Hematopoietic multipotent progenitor cell treated with erythropoietin and hydrocortisone succinate and interleukin-3 and kit ligand, for 6 days (in vitro differentiated cells): Measurements from ENCODE around the gene C6orf89.
"Not testable (repeated sequence)": the region's sequence is repeated elsewhere in the genome, so short reads cannot be mapped to it uniquely, and the experiment has no call there.

Source experiments
- DNase-seq: peaks from one replicate; pipeline ENCODE4 v3.0.0-alpha.2; 2015

The C6orf89 gene

DNA sequence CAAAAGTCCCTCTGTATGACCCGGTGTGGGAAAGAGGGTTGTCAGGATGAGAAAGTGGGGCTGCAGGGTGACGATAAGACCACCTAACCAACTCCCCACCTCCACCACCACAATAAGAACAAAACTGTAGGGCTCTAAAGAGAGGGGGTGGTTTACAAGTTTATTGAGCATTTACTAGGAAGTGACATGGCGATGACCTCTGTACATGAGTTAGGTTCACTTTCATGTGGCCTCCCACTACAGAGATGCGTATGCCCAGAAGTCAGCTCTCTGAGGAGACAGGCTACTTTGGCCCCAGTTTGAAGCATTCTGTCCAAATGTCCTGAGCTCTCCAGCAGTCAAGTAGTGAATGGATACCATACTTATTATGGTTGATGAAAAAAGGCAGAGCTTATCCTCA lies 40.1 kb downstream of the C6orf89 start:
- no peak for DNase-seq

DNA sequence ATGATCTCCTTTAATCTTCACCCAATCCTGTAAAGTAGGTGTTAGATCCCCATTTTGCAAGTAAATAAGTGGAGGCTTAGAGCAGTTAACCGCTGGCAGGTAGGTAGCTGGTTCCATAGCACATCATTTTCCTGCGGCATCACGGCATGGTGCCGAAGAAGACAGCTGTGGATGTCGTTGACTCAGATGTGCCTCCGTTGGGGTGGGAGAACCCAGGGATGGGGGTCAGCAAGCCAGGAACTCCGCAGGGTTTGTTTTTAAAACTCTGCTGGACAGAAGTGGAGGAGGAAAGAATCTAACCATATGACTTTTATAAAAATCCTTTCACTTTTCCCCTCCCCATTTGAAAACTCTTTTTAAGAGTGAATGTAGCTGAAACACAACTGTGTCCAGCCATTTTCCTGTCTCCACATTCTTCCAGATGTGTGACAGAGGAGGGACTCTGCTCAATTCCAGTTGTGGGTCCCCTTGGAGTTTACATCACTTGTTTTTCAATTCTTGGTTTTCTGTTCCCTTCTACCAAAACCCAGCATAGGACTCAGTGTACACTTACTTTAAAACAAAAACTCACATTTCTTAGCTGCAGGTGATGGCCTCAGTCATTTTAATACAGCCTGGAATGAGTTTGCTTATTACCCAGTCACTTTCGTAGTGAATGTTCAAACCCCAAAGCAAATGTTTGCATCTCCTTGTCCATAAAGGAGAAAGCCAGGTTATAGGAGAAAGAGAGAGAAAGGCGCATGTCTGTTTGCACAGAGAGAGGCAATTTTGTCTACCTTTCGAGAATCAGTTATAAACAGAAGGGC lies 41.2 kb downstream of the C6orf89 start:
- no peak for DNase-seq

DNA sequence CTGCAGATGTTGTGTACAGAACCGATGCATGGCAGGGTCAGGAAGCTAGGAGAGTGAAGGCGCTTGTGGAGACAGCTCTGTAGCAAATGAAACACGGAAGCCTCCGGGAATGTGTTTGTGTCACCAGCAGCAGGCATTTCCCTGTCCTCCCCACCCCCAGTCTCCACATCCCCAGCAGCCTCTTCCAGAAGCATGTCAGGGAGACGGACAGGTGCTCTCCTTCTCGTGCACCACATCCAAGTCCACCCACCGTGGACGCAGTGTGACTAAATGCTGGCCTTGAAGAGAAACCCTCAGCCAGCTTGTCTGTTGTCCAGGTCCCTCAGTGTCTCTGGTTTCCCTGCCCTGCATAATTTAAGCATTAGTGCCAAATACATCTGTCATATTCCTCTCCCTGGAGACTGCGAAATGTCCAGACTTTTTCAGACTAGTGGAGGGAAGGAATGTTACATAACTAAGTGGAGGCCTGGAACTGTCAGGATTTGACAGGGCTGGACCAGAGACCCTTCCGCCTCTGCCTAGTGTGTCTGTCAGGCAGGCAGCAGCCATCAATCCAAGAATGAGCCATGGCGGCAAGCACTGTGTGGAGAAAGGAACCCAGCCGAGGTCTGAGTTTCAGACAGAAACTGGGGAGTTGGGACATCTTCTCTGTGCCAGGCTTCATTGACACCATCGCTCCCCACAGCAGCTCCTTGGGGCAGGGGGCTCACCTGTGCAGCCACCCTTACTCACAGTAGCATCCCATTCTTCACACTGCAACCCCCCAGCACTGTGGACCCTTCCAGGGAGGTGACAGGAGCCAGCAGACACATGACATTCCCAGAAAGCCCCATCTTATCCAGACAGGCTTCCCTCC lies 42.2 kb downstream of the C6orf89 start:
- no peak for DNase-seq

DNA sequence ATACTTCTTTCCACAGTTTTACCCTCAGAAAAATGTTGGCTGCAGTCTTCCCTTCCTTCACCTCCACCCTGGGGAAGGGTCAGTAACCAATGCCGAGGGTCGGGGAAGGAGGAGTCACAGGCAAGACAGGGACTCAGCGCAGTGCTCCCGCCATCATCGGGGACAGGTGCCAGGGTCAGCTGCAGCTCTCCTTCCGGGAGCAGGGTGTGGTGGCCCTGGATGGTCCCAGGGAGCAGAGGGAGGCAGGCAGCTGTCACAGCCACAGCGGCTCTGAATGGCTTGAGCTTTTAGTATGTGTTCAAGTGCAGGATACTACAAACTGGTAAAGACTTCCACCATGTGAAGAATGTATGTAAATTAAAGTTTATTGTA lies 42.8 kb downstream of the C6orf89 start:
- DNase-seq = no peak

DNA sequence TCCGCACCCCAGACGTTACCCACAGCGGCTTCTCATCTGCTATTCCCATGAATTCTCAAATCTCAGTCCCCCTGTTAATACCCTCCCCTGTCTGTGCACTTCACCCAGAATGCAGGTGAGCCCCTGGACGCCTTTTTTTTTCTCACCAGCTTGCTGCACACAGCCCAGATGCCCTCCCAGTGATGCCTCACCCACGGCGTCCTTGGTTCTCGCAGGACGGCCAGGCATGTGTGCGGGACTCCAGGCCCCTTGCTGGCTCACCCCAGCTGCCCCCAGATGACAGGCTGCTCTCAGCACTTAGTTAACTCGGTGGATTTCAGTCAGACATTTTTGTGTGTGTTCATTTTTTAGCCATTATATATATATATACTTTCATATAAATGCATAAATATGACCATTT lies 43.4 kb downstream of the C6orf89 start:
- DNase-seq = no peak

DNA sequence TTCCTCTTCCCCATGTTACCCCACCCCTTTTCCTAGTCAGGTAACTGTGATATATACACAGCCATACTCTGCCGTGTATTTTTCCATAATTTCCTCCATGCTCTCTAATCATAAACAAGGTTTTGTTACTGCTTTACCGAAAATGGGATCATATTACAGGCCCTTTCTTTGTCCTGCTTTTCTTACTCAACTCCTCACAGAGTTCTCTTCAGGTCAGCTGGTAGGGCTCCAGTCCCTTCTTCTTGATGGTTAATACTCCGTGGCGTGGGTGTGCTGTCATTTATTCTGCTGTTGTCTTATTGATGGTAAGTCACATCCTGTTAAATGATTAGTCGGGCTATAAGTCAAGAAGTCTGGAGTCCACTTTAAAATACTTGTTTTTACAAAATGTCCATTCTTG lies 43.9 kb downstream of the C6orf89 start:
- DNase-seq = no peak

DNA sequence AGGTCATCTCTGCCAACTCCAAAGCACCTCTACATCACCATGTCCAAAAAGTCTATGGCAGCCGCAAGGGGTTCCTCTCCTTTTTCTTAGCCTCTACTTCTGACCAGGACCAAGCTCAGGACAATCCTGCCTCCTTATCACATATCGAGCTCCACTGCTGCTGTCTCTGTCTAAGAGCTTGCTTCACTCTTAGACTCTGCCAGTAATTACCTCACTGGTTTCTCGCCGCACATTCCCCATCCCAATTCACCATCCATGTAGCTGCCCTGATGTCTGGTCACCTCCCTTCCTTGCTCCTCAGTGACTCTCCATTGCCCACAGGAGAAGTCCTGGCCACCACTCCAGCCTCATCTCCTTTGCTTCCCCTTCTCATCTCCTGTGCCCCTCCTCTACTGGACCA lies 44.7 kb downstream of the C6orf89 start:
- no peak for DNase-seq

DNA sequence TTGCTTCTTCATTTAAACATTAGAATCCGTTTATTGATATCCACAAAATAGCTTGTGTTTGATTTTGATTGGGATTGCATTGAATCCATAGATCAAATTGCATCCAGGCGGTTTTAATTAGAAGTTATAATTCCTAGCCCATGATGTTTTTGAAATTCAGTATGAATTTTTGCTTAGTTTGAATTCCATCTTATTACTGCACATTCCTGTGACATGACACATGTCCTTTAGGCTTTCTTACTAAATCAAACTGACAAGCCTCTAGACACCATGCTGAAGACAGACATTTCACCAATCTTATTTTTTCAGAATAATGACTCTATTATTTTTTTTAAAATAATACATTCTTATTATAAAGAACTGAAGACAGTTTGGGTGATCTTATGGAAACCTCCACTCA lies 47.4 kb downstream of the C6orf89 start:
- DNase-seq = no peak

DNA sequence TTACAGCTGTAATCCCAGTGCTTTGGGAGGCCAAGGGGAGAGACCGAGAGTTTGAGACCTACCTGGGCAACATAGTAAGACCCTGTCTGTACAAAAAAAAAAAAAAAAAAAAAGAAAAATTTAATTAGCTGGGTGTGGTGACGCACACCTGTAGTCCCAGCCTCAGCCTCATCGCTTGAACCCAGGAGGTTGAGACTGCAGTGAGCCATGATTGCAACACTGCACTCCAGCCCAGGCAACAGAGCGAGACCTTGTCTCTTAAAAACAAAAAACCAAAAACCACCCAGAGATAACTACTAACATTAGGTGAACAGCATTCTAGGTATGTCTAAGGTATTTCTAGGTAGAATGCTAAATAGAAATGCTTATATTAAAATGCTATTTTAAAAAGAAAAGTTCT lies 47.8 kb downstream of the C6orf89 start:
- DNase-seq = no peak

DNA sequence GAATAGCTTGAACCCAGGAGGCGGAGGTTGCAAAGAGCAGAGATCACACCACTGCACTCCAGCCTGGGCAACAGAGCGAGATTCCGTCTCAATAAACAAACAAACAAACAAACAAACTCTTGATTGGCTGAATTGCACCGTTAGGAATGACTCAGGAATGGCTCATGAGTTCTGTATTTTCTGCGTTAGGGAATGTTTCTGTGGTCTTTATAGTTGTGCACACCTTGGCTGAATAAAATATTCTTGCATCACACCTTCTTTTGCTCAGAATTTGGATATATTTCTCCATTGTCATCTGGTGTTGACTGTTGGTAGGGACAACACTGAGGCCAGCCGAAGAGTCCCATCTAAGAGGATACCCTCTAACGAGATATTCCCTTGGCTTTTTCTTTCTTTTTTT lies 49.1 kb downstream of the C6orf89 start:
- DNase-seq = no peak

DNA sequence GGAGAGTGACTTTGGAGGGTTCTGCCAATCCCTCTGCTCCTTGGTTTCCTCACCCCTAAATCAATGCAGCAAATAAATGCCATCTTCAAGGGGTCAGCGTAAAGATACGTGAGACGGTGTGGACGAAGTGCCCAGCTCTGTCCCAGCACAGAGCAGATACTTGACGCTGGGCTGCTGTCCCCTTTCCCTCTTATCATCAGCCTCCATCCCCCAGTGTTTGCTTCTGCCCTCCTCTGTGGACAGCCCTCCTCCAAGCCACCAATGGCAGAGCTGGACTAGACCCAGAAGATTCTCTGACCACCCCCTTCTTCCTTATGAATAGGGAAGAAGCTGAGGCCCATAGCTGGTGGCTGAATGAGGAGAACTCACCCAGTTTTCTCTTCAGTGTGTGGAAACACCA lies 51.1 kb downstream of the C6orf89 start:
- no peak for DNase-seq

DNA sequence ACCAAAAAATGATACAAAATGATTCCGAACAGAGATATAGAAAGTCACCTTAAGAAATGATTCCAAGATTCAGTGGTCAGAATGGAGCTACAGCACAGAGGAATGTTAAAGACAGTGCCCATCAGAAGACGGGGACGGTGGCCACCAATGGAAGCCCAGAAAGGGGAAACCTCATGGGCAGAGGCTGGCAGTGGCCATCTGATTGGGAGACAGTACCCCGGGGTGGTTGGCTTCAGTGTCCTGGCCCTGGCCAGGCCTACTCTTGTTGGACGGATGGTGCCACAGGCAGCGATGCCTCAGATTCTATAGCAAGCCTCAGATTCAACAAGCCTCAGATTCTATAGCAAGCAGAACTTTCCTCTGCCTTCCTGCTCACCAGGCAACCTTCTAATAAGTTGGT lies 52.1 kb downstream of the C6orf89 start:
- DNase-seq = no peak

DNA sequence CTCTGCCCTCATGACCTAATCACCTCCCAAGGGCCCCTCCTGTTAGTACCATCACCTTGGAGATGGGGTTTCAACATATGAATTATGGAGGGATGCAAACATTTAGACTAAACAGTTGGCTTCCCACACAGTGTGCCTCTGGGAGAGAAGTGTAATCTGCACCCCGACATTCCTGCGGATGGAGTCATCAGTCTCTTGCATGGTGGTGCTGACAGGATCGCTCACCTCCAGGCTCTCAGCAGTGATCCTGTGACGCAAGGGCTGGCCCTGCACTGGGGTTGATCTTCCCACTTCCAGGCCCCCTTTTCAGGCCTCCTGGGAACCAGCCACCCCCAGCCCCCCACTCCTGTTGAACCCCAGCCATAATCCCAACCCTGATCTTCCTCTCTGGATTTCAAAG lies 52.8 kb downstream of the C6orf89 start:
- DNase-seq = no peak

DNA sequence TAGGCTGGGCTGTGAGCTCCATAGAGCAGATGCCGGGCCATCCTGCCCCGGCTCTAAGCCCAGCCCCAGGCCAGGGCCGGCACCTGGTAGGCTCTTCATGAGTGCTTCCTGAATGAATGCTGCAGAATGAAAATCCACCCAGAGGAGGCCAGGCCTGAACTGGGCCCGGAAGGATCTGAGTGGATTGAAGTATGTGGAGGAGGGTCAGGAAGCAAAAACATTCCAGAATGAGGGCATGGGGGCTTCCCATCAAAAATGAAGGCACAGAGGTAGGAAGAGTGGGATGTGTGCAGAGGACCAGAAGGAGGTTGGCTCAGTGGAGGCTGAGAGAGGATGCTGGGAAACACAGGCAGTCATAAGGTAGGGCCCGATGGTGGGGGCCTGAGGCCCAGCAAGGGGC lies 53.3 kb downstream of the C6orf89 start:
- DNase-seq = not testable (repeated sequence)

DNA sequence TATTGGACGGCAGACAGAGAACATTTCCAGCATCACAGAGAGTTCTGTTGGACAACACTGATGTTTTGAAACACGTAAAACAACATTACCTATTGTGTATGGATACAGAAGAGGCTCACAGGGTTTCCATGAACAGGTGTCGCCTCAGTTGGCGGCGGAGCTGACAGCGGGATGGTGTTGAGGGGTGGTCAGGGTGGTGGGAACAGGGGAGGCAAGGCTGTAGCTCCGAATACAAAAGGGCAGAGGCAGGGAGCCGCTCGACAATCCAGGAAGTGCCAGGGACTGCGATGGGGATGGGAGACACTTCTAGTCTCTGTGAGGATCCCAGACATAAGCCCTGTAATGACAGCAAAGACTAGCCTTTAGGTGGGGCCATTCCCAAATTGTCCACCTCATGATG lies 54.3 kb downstream of the C6orf89 start:
- no peak for DNase-seq

DNA sequence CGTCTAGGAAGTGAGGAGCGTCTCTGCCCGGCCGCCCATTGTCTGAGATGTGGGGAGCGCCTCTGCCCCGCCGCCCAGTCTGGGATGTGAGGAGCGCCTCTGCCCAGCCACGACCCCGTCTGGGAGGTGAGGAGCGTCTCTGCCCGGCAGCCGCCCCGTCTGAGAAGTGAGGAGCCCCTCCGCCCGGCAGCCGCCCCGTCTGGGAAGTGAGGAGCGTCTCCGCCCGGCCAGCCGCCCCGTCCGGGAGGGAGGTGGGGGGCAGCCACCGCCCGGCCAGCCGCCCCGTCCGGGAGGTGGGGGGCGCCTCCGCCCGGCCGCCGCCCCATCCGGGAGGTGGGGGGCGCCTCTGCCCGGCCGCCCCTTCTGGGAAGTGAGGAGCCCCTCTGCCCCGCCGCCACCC lies 55.8 kb downstream of the C6orf89 start:
- not testable (repeated sequence) for DNase-seq

DNA sequence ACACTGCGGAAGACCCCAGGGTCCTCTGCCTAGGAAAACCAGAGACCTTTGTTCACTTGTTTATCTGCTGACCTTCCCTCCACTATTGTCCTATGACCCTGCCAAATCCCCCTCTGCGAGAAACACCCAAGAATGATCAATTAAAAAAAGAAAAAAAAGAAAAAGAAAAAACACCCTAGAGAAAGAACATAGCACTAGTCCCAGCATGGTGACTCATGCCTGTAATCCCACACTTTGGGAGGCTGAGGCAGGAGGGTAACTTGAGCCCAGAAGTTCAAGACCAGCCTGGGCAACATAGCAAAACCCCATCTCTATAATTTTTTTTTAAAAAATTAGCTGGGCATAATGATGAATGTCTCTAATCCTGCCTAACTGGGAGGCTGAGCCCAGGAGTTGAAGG lies 56.6 kb downstream of the C6orf89 start:
- DNase-seq = not testable (repeated sequence)

DNA sequence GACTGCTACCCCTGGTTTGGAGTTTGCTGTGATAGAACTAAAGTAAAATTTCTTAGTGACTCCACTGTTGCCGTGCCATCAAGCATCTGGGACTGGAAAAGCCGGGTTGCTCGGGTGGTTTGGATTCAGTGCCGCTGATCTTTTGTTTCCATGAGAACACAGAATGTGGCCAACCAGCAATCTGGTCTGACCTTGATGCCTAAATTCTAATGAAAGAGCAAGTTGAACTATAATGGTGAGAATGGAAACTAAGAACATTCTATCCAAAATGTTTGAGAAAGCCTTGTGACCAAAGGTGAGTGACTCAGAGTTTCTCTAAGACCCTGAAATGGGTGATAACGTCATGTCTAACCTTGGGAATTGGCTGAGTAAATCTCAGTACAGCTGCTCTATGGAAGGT lies 58.9 kb downstream of the C6orf89 start:
- no peak for DNase-seq

DNA sequence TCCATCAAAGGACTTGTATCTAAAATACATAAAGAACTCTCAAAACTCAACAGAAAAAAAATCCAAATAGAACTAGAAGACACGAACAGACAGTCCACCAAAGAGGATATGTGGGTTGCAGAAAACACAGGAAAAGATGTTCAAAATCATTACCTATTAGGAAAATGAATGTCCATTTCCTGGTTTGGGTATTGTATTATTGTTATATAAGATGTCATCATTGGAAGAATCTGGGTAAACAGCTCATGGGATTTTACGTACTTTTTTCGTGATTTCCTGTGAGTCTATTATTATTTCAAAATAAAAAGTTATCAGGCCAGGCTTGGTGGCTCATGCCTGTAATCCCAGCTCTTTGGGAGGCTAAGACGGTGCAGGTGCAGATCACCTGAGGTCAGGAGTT lies 59.5 kb downstream of the C6orf89 start:
- no peak for DNase-seq

DNA sequence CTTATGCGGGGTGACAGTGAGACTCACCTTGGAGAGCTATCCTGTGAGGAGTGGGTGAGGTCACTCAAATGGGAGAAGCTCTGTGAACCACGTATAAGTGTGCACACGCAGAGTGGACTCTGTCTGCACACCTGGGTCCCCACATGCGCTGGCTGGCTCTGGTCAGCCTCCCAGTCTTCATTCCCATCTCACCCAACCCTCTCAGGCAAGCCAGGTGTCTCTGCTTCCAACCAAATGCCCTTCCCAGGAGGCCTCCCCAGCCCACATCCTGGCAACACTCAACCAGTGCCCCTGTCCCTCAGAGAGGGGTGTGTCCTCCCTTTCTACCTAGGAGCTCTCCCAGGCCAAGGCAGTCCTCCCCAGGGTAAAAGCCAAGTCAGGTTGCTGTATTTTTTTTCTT lies 60.8 kb downstream of the C6orf89 start:
- no peak for DNase-seq

DNA sequence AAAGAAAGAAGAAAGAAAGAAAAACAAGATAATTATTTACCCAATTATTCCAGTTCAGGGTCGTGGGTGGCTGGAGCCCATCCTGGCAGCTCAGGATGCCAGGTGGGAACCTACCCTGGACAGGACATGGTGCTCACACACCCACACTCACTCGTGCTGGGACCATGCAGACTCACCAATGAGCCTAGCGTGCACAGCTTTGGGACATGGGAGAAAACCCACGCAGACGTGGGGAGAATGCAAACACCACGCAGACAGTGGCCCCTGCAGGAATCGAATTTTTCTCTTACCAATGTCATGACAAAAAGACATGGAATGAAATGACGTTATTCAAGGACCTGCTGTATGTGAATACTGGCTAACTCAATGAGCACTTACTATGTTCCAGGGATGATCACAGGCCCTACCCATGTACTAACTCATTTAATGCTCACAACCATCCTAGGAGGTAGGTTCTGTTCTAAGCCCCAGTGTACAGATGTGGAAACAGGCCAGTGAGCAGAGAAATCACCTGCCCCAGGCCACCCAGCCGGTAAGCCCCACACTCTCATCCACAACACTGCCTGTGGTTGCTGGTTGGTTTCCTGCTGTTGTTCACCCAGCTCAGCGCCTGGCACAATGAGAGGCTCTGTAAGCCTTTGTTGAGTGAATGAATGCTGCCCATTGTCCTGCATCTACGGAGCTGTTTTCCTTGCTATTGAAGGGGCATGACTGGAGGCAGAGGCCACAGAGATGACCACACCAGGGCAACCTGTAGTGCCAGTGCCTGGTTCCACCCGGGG lies 62.0 kb downstream of the C6orf89 start:
- no peak for DNase-seq

DNA sequence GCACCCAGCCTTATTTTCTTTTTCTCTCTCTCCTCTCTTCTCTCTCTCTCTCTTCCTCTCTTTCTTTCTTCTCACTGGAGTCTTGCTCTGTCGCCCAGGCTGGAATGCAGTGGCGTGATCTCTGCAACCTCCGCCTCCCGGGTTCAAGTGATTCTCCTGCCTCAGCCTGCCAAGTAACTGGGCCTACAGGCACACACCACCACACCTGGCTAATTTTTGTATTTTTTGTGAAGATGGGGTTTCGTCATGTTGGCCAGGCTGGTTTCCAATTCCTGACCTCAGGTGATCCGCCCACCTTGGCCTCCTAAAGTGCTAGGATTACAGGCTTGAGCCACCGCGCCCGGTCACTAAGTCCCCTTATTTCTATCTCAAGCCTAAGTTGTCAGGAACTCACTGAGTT lies 63.3 kb downstream of the C6orf89 start:
- not testable (repeated sequence) for DNase-seq

DNA sequence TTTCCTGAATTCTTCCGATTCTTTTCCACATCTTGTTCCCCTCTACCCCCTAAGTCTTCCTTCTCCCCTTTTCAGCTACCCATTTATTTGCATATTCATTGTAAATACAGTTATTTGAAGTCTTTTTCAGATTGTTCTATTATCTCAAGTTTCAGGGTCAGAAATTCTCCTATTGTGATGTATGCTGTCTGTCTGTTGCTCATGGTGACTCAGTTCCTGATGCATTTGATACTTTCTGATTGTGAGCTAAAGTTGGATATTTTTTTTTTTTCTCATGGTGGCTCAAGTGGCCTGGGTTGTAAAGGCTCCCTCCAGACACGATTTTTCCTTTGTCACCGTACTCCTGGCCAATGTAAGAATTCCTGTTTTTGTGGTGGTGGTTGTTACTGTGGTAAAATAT lies 63.9 kb downstream of the C6orf89 start:
- DNase-seq = no peak

DNA sequence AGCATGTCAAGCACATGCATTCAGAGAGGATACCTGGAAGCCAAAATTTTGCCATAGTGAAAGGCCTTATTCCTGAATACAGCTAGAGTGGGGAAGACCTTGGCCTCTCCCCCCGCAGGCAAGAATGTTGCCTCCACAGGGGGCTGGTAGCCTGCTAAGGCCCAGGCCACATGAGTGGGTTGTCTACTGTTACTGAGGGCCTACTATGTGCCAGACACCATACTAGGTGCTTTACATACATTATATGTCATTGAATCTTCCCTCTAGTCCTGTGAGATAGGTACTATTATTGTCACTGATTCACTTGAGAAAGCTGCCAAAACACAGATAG lies 68.1 kb downstream of the C6orf89 start:
- DNase-seq = no peak
